Progenitor cell of endocrine pancreas (in vitro differentiated cells): ENCODE data around the gene SIX3. TPM values are rescaled to one million over a fixed set of nuclear protein-coding genes. Genes with fewer than 3 reads are reported as not detected.

ENCODE experiments used
- DNase-seq: peaks from one replicate; pipeline ENCODE4 v3.0.0; 2021; ENCODE audit warnings: low spot score; ENCODE audit not compliant: unreplicated experiment
- H3K27ac Mint-ChIP-seq: 2 replicates; pipeline ENCODE4 v1.8.0; 2021; ENCODE audit warnings: mild to moderate bottlenecking, moderate library complexity, mixed read lengths
- H3K27me3 Mint-ChIP-seq: 2 replicates; pipeline ENCODE4 v1.8.0; 2021; ENCODE audit warnings: mixed read lengths
- H3K36me3 Mint-ChIP-seq: 2 replicates; pipeline ENCODE4 v1.8.0; 2022; ENCODE audit warnings: mixed read lengths; ENCODE audit not compliant: insufficient read depth
- H3K4me1 Mint-ChIP-seq: 2 replicates; pipeline ENCODE4 v1.8.0; 2021; ENCODE audit warnings: low read depth, mixed read lengths
- H3K4me3 Mint-ChIP-seq: 2 replicates; pipeline ENCODE4 v1.8.0; 2021; ENCODE audit warnings: low read depth, mild to moderate bottlenecking, moderate library complexity, mixed read lengths
- H3K9me3 Mint-ChIP-seq: 2 replicates; pipeline ENCODE4 v1.8.0; 2021; ENCODE audit warnings: low read depth, mixed read lengths
- total RNA-seq: library from RNA; stranded (reverse); gene quantifications from 2 replicates; pipeline ENCODE4 v1.2.1, GENCODE V29; 2021
- TF ChIP-seq, protein P1 (sequence below): fragments of 200-600 bp; sonication (generic); IDR thresholded peaks from one replicate; pipeline ENCODE4 v1.5.0; 2021; ENCODE audit warnings: antibody characterized with exemption, mild to moderate bottlenecking; ENCODE audit not compliant: unreplicated experiment

The SIX3 gene
- total RNA-seq, 1 donor from 2014 or later = not detected

DNA sequence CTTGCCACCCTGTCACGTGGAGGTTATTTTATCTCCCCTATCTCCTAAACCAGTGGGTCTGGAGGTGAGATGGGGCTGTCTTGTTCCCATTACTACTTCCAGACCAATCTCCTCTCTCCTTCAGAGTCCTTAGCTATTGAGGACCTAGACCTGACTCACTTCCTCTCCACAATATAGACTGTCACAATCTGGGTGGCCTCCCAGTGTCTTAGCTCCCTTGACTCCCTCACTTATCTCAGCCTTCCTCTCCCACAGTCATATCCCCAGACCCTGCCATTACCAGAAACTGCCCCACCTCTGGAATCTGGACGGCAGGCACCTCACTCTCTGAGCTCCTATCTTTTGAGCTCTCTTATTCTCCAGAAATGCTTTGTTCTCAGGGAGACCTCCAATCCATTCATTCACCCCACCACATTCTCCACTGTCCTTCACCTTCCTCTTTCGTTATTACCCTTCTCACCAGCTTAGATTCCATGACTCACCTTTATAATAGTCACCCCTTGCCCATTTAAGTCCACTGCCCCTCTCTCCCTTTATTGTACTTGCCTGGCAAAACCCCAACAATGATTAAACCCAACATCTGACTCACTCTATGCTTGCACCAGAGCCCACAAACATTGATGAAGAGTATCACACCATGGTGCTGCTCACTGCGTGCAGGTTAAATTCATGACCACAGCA lies 23.3 kb upstream of the SIX3 start:
- no peak overlapping the region for H3K27ac Mint-ChIP-seq
- H3K27me3 Mint-ChIP-seq = peaks cover 75% of the 10 kb centered on the region
- no peak for DNase-seq
- H3K9me3 Mint-ChIP-seq = no peaks in the 10 kb centered on the region
- H3K36me3 Mint-ChIP-seq = no peaks in the 10 kb centered on the region
- TF ChIP-seq, protein P1, sequence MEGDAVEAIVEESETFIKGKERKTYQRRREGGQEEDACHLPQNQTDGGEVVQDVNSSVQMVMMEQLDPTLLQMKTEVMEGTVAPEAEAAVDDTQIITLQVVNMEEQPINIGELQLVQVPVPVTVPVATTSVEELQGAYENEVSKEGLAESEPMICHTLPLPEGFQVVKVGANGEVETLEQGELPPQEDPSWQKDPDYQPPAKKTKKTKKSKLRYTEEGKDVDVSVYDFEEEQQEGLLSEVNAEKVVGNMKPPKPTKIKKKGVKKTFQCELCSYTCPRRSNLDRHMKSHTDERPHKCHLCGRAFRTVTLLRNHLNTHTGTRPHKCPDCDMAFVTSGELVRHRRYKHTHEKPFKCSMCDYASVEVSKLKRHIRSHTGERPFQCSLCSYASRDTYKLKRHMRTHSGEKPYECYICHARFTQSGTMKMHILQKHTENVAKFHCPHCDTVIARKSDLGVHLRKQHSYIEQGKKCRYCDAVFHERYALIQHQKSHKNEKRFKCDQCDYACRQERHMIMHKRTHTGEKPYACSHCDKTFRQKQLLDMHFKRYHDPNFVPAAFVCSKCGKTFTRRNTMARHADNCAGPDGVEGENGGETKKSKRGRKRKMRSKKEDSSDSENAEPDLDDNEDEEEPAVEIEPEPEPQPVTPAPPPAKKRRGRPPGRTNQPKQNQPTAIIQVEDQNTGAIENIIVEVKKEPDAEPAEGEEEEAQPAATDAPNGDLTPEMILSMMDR = no peak
- no peaks in the 10 kb centered on the region for H3K4me1 Mint-ChIP-seq
- H3K4me3 Mint-ChIP-seq = no peak overlapping the region

DNA sequence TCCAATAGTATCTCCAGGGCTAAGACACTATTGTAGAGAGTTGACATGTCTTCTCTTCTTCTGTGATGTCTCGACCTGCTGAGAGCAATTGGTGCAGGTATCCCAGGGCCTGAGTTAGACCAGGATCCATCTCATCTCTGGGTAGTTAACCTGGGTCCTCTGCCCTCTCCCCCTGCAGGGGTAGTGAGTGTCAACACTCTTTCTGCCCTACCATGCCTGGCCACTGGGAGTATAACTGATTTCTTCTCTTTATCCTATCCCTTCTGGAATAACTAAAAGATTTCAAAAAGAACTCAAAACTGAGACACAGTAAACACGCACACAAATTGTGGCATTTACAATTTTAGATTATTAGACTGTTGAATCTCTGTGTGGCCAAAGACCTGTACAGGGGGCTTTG lies 20.8 kb upstream of the SIX3 start:
- H3K4me1 Mint-ChIP-seq = no peaks in the 10 kb centered on the region
- no peaks in the 10 kb centered on the region for H3K36me3 Mint-ChIP-seq
- H3K9me3 Mint-ChIP-seq = no peaks in the 10 kb centered on the region
- no peak for DNase-seq
- TF ChIP-seq, protein P1 = peak; percentile 20
- H3K27me3 Mint-ChIP-seq = peaks cover 96% of the 10 kb centered on the region
- H3K27ac Mint-ChIP-seq = no peak overlapping the region
- H3K4me3 Mint-ChIP-seq = no peak overlapping the region

DNA sequence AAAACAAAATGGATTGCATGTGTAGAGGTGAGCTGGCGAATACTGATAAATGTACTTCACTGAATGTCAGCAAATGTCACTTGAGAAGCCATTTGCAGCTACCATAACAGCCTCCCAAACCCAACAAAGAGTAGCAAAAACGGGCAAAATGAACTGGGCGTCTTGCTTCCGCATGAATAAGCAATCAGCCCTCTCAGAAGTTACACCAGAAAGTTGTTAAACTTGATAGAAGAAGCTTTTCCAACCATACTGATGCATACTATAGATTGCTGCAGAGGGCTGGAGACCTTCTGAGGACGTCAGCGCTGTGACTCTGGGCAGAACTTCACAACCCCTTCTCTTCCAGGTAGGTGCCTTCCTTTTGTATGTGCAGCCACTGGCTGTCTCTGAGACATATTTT lies 18.7 kb upstream of the SIX3 start:
- TF ChIP-seq, protein P1 = no peak
- Mint-ChIP-seq H3K9me3 (no peaks in the 10 kb centered on the region), H3K27ac (no peak overlapping the region), H3K4me3 (no peak overlapping the region), H3K36me3 (no peaks in the 10 kb centered on the region), H3K27me3 (peaks cover 97% of the 10 kb centered on the region), H3K4me1 (no peaks in the 10 kb centered on the region)
- no peak for DNase-seq

DNA sequence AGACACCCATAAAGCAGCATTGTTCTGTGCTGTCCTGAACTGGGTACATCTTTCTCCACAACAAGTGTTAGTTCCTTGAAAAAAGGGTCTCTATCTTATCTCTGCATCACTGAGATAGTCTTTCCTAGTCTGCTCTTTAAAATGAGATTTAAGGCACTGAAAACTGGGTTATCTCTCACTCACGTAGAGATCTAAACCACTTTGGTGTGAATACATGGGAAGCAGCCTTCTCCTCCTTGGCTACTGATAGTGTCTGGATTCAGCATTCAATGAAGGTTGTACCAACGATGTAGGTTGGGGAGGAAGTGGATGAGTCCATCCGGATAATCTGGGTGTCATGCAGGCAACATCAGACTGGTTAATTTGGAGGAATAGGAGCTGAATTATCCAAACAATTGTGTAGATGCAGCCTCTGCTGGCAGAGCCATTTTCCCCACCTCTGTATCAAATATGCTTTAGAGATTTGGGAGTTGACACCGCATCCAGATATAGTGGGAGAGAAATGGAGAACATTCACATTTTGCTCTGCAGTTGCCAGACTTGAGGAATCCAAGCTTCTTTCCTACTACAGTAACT lies 15.9 kb upstream of the SIX3 start:
- Mint-ChIP-seq H3K27ac (peak overlapping the region; percentile 37), H3K4me1 (peaks cover 3% of the 10 kb centered on the region), H3K4me3 (no peak overlapping the region), H3K27me3 (peaks cover 89% of the 10 kb centered on the region), H3K9me3 (no peaks in the 10 kb centered on the region), H3K36me3 (no peaks in the 10 kb centered on the region)
- TF ChIP-seq, protein P1 = no peak
- no peak for DNase-seq

DNA sequence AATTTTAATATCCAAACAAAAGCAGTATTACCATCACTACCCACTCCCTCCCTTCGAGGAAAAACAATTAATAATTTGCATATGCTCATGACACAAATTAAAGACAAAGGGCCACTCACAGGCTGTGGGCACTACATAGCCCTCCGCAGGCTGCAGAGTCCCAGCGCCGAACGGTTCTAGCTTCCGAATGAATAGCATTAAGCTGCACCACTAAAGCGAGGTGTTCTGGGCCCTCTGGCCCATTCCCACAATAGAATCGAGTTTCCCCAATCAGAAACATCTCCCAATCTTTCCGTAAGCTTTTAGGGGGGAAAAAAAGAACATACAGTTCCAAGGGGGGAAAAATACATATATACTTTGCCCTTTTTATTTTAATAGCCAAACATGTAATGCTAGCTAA lies 14.5 kb upstream of the SIX3 start:
- TF ChIP-seq, protein P1 = no peak
- Mint-ChIP-seq H3K4me3 (no peak overlapping the region), H3K4me1 (peaks cover 3% of the 10 kb centered on the region), H3K9me3 (no peaks in the 10 kb centered on the region), H3K36me3 (no peaks in the 10 kb centered on the region), H3K27me3 (peaks cover 89% of the 10 kb centered on the region), H3K27ac (no peak overlapping the region)
- DNase-seq = no peak
